C1 segment of cervical spinal cord (tissue), 14 donors: Measurements from ENCODE around the gene YES1.
"Not testable (repeated sequence)": the region's sequence is repeated elsewhere in the genome, so short reads cannot be mapped to it uniquely, and the experiment has no call there.

Experiments
- DNase-seq, 14 donors: peaks; one replicate each; lab custom pipeline; 2025; lab: John Stamatoyannopoulos, UW

Gene YES1

DNA sequence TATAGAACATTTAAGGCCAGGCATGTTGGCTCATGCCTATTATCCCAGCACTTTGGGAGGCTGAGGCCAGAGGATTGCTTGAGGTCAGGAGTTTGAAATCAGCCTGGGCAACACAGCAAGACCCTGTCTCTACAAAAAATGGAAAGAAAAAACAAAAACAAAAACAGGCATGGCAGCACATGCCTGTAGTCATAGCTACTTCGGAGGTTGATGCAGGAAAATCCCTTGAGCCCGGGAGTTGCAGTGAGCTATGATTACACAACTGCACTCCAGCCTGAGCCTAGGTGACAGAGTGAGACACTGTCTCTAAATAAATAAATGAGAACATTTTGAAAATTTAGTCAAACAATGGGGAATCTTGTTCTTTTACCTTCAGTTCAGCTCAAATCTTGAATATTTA, 12.1 kb upstream of the YES1 start:
- no peak for DNase-seq

DNA sequence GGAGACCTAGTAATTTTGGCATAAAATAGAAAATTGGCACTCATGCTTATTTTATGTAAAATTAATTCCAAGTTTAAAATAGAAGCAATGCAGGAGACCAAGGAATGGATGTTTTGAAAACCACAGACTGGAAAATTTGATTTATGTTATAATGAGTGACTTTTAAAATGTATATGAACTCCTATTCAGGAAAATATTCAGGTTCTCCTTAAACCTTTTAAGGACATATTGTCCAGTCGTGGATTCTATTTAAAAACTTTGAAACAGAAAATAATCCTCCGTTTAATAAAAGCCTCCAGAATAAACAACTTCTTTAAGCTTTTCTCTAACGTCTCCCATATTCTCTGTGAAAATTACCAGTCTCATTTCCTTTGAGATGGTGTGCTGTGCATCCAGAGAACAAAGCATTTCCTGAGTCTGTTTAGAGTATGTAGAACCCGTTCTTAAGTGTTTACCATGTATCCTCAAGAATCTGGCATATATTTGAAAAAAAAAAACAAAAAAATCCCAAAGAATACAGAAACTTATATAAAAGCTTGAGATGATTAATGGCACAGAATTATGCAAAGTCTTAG, 8.6 kb upstream of the YES1 start:
- no peak for DNase-seq

DNA sequence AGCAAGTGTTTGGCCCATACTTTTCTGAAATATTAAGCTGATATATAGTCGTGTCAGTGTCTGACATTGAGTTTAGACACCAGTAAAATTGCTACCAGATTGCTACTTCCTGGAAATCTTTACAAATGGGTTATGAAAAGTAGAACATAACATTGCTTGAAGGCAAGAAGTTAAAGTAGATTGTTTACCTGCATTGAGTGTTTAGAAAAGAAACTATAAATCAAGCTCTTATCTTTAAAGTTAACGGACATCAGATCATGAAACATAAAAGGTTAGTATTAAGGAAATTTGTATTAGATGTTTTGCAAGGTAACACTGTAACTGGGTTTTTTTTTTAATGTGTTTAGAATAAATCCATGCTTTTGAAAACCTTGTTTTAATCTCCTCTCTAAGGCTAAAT, 4.8 kb upstream of the YES1 start:
- DNase-seq: no peak

DNA sequence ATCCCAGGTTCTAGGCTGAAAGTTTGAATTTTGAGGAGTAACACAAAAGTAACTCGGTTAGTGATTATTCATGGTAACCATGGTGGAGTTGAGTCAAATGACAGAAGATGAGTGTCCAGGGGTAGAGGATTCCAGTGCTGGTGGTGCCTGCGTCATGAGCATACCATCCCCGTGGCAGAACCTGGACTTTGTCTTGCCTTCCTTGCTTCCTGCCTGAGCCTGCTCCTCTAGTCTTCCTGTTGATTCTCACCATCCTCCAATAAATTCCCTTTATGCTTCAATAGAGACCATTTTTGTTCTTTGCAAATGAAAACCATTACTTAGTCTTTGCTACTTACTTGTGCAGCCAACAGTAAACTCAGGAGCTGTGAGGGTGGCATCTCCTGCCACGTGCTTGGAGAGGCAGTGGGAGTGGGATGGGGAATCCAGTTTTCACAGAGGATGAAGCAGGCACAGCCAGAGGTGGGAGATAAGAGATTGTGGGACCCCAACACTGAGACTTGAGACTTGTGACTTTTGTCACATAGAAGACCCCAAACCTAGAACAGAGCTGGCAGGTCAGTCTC, 4.1 kb upstream of the YES1 start:
- no peak for DNase-seq

DNA sequence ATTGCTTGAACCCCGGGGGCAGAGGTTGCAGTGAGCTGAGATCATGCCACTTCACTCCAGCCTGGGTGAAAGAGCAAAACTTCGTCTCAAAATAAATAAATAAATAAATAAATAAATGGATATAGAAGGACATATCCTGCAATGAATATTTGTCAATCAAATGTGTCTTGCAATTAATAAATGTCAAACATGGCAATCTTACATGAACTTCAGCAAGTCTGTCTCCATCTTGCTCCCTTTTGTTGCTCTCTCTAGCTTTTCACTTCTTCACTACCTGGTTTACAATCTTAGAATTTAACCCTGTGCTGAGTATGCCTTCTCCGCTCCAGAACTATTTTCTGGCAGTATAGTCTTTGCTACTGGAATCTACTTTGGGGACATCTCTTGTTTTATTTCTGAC, 3.3 kb upstream of the YES1 start:
- DNase-seq: no peak

DNA sequence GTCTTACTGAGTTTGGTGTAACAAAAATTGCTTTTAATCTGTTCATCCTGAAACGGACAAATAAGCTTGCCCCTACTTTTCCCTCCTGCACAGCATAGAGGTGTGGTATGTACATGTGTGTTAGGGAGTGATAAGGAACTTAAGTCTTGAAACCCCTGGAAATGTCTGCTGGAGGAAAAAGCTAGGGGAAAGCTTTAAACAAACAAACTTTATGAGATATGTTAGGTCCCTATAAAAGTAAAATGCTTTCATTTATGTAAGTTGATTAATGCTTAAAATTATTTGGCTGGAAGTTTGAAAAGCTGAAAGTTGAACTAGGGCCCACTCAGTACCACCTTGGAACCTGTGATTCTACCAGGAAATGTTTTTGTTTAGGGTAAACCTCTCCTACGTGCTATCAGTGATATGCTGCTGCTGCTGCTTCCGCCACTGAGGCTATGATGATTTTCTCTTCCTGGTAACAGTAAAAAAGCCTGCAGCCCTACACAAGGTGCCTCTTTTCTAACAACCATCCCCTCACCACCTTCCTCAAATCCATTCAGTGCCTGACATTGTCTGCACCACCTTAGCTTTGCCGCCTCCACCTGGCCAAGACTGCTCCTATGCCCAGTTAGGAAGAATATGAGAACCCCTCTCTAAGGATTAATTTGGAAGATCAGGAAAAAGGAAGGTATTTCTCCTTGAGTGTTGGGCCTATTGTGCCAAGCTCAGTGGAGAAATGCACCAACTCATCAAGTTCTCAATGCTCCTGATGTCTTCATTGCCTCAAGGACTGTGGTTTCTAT, 2.5 kb upstream of the YES1 start:
- no peak for DNase-seq

DNA sequence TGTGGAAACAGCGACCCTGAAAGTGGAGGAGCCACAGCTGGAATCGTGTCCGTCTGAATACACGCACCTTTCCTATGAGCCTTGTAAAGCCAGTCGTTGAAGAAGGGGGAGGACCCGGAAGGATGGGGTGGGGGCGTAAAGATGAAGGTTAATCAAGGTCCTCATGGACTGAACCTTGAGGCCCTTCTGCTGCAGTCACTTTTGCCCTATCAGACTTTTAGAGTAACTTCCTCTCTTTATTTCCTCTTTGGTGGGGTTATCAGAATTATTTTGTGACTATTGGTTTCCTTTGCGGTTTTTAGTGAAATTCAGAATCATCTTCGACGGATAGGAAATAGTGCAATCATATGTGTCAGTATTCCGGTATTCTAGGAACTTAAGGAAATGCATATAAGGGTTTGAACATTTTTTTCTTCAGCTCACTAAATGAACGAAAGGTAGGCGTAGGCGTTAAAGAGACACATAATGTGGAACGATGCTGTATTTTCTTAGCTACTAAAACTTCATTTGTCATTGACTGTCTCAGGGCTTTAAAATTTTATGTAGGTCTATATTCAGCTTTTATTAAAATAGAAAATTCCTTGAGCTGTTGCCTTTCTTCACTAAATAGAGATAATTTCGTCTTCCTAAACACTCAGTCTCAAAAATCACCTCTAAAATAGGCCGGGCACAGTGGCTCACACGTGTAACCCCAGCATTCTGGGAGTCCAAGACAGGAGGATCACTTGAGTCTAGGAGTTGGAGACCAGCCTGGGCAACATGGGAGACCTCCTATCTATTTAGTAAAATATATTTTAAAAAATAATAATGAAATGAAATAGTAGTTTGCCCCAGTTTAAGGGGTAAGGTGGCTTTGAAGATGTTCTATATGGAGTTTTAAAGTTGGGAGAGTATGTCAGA, 1.4 kb upstream of the YES1 start:
- DNase-seq: peak in 1 of 14 donors; percentile 24

DNA sequence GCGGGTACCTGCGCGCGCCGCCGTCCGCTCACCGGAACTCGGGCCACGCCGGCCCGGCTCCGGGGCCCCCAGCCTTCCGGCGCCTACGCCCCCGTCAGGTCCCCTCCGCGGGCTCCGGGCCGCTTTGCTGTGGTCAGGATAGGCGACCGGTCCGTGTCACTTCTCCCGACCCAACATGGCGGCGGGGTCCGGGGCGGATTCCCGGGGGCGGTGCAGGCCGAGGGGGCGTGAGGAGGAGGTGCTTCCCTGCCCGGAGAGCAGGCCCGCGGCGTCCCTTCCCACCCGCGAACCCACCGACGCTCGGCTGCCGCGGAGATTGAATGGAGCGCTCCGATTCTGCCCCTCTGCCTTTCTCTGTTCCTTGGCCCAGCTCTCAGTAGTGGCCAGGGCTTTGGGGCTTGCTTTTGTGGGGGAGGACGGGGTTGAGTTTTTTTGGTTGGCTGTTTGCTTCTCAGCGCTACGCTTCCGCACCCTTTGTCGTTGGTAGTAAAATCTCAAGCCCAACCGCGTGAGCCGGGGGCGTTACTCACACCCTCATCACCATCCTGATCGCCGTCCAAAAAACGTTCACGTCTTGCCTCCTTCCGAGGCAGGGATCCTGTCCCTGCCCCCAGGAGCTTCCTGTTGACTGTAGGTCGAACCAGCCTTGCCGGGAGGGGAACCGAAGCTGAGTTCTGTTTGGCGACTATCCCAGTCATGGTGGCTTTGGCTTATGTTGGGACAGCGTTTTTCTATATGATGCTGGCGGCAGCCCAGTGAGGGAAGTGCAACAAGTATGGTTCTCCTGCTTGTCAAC, 532 bp upstream of the YES1 start:
- DNase-seq: peak in 11 of 14 donors; percentile 27 to 76 (median 44)

DNA sequence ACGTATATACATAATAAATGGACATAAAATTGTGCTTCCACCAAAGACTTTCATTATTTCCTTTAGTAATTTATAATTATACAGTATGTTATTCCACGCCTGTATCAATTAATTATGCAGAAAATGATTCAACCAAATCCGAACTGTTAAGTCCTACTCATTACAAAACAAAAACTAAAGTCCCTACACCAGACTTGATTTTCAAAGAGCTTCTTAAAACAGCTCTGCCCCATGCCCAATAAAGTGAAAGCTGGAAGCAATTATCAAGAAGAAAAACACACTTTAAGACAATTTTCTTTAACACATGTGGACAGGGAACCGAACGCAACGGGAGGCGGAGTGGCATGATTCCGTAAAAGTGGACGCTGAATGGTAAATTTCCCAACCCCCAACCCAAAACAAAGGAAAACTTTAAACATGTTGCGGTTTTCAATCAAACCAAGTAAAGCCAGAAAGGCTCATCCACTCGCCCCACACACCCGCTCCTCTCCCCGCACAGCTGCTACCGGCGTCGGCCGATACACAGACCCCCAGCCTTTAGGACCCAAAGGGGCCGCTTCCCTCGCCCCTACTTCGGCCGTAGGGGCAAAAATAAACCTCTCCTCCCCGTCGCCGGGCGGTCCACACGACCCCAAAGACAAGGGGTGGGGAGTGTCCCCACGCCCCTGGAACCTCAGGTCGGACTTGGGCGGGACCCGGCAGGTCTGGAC, 705 bp downstream of the YES1 start:
- peak in 3 of 14 donors; percentile 27 to 43 (median 37) for DNase-seq

DNA sequence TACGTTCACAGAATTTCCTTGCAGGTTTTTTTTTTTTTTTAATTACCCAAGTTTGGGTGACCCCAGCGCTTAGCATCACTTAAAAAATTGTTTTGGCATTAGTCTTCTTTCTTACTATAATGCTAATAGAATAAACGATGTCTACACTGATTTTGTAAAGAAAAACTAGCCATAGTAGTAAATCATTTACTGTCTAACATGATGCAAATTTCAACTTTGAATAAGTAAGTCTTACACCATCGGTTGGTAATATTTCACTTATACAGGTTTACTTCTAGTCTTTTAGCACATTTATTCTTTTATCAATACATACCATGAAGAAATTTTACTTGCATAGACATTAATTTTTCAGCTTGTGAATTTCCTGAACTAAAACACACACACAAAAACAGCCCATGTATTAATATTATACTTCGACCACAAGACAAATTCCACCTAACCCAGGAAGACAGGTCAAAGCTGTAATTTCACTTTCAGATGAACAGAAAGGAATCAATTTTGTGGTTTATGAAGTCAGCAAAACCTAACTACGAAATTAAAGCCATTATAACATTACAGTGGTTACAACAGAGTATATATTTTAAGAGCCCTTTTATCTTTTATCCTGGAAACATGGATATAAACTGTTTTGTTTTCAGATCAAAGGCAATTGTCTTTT, 1.9 kb downstream of the YES1 start:
- DNase-seq: no peak

DNA sequence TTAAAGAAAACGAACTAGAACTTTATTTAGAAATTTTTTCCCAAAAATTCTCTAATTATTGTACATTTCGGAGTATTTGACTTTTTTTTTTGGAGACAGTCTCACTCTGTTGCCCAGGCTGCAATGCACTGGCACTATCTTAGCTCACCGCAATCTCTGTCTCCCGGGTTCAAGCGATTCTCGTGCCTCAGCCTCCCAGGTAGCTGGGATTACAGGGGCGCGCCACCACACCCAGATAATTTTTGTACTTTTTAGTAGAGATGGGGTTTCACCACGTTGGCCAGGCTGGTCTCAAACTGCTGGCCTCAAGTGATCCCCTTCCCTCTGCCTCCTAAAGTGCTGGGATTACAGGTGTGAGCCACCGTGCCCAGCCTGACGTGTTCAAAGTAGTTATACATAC, 2.8 kb downstream of the YES1 start:
- not testable (repeated sequence) for DNase-seq

DNA sequence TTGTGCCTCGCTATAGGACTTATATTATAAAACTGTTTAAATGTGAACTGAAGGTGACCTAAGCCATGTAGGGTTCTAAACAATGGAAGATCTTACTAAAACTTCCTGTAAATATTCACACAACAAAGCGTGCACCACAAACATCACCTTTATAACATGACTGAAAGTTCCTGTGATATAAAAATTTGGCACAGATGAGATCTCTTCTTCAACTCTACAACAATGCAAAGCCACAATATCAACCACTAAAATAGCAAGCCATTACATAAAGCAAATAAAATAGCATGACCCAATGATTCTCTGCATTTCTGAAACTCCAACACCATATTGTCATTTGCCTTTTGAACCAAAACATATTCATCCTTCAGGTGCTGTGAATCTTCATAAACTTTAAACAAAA, 3.5 kb downstream of the YES1 start:
- DNase-seq: no peak

DNA sequence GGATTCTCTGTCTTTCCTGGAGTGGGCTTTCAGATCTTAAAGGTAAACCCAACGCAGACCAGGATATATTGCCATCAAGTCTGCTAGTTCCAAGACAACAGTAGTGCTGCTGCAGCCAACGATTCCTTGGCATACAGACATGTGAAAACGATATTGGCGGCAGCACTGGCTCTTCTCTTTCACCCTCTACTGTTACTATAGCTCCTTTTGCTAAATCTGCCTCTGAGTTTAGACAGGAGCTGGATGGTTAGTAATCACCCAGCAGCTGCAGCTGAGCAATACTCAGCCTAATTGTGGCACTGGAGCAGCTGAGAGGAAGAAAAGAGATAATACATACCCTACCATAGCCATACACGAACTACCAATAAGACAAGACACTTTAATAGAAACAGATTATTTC, 4.0 kb downstream of the YES1 start:
- peak in 2 of 14 donors; percentile 6 to 9 for DNase-seq

DNA sequence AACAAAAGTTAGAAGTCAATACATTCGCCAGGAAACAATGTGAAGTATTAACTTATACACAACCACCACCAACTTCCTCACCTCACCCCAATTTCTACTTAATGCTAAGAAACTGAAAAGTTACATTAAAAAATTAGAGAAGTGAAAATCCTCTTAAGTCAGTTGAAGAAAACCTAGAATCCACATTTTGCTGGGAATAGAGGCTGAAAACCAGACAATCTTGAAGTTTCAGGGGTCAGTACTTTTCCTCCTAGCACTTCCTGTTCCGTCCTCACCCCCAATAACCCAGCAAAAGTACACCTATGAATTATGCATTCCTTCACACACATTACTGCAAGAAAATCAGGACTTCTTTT, 6.3 kb downstream of the YES1 start:
- no peak for DNase-seq

DNA sequence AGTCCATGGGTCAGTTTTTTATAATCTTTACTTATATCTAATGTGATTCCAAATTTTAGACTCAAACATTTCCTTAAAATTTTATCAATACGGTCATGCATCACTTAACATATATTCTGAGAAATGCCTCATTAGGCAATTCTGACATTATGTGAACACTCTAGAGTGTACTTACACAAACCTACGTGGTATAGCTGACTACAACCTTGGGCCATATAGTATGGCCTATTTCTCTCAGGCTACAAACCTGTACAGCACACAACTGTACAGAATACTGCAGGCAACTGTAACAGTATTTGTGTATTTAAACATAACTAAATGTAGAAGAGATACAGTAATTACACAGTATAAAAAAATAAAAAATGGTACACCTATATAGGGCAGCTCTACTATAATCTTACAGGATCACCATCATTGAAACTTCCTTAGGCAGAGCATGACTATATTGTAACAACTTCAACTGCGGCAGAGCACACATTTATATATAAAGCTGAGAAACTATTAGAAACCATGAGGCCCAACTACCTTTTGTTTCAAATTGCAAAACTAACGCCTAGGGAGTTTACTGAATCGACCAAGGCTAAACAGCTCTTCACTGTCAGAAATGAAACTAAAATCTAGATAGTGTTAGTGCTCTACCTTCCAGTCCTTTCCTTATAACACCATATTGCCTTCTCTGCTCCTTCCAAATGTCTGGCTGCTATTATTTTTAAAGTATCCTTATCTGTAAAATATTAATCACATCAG, 6.9 kb downstream of the YES1 start:
- DNase-seq: no peak

DNA sequence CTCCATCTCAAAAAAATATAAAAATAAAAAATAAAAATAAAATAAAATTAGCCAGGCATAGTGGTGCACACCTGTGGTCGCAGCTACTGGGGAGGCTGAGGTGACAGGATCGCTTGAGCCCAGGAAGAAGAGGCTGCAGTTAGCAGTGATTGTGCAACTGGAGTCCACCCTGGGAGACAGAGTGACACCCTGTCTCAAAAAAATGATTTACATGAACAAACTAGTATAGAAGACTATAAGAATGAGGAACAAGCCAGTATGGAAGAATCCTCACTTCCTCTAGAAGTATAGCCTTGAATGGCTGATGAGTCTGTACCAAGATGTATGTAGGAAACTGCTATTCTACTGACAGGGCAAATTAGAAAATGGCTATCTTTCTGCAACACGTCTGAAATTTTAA, 10.9 kb downstream of the YES1 start:
- no peak for DNase-seq

DNA sequence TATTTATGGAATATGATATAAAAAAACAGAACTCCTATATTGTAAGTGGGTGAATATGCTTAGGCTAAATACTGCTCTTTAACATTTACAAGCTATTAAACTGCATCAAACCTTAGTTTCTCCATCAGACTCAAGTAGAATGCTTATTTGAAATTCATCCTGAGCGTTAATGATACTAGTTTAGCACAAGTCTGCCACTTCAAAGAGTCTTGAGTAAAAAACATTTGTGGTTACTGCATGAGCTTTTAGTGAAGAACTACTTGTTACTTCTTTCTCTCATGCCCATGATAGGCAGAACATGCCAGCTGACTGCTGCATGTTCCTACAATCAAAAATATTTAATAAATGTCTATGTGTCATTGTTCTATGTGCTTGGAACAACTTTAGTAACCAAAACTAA, 12.1 kb downstream of the YES1 start:
- DNase-seq: no peak

DNA sequence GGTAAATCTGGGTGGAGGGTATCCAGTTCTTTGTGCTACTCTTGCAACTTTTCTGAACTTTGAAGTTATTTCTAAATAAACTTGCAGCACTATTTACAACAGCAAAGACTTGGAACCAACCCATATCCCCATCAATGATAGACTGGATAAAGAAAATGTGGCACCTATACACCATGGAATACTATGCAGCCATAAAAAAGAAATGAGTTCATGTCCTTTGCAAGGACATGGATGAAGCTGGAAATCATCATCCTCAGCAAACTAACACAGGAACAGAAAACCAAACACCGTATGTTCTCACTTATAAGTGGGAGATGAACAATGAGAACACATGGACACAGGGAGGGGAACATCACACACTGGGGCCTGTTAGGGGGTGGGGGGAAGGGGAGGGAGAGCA, 16.7 kb downstream of the YES1 start:
- not testable (repeated sequence) for DNase-seq

DNA sequence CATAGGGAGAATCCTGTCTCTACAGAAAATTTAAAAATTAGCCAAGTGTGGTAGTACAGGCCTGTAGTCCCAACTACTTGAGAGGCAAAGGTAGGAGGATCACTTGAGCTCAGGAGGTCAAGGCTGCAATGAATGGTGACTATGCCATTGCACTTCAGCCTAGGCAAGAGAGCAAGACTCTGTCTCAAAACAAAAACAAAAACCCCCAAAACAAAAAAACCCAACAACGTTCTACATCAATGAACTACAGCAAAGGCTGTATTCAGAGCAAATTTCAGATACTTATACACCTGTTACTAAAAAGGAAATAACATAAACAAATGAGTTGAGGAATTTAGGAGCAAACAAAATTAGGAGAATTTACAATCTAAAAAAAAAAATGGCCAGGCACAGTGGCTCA, 22.6 kb downstream of the YES1 start:
- DNase-seq: no peak

DNA sequence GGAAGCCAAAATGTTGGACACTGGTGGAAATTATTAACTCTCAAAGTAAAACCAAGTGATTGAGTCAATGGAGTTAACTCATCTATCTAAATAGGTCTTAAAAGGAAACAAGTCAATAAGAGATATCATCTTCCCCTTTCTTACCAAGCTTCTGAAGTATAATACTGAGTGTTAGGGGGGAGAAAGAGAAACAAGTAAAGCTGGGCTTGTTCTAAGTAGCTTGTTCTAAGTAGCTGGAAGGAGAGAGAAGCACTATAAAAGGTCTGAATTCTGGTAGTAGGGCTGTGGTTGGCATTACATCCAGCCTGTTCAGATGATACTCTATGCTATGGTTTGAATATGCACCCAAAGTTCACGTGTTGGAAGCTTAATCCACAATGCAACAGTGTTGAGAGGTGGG, 26.8 kb downstream of the YES1 start:
- no peak for DNase-seq
